Progenitor cell of endocrine pancreas (in vitro differentiated cells): ENCODE results near the gene TMEM238. TPM values are rescaled to one million over a fixed set of nuclear protein-coding genes. Genes with fewer than 3 reads are reported as not detected.

Experiments used
- DNase-seq: peaks from one replicate; pipeline ENCODE4 v3.0.0; 2021; ENCODE audit warnings: low spot score; ENCODE audit not compliant: unreplicated experiment
- H3K27ac Mint-ChIP-seq: 2 replicates; pipeline ENCODE4 v1.8.0; 2021; ENCODE audit warnings: mild to moderate bottlenecking, moderate library complexity, mixed read lengths
- H3K27me3 Mint-ChIP-seq: 2 replicates; pipeline ENCODE4 v1.8.0; 2021; ENCODE audit warnings: mixed read lengths
- H3K36me3 Mint-ChIP-seq: 2 replicates; pipeline ENCODE4 v1.8.0; 2022; ENCODE audit warnings: mixed read lengths; ENCODE audit not compliant: insufficient read depth
- H3K4me1 Mint-ChIP-seq: 2 replicates; pipeline ENCODE4 v1.8.0; 2021; ENCODE audit warnings: low read depth, mixed read lengths
- H3K4me3 Mint-ChIP-seq: 2 replicates; pipeline ENCODE4 v1.8.0; 2021; ENCODE audit warnings: low read depth, mild to moderate bottlenecking, moderate library complexity, mixed read lengths
- H3K9me3 Mint-ChIP-seq: 2 replicates; pipeline ENCODE4 v1.8.0; 2021; ENCODE audit warnings: low read depth, mixed read lengths
- CTCF ChIP-seq: fragments of 200-600 bp; sonication (generic); IDR thresholded peaks from one replicate; pipeline ENCODE4 v1.5.0; 2021; ENCODE audit warnings: antibody characterized with exemption, mild to moderate bottlenecking; ENCODE audit not compliant: unreplicated experiment
- total RNA-seq: library from RNA; stranded (reverse); gene quantifications from 2 replicates; pipeline ENCODE4 v1.2.1, GENCODE V29; 2021

TMEM238 gene
- total RNA-seq, 1 donor from 2014 or later, result 5.6 TPM

- Mint-ChIP-seq H3K4me3 (no peak overlapping the region), H3K4me1 (peaks cover 11% of the 10 kb centered on the region), H3K36me3 (peaks cover 10% of the 10 kb centered on the region), H3K27me3 (peaks cover 8% of the 10 kb centered on the region), H3K27ac (no peak overlapping the region), H3K9me3 (no peaks in the 10 kb centered on the region)
- no peak for TF ChIP-seq CTCF
- no peak for DNase-seq
Observed at GRCh38 chr19:55345818-55346724, 38.0 kb downstream of the TMEM238 start.

GRCh38 chr19:55345101-55345817, 38.8 kb downstream of the TMEM238 start:
- Mint-ChIP-seq H3K27ac (no peak overlapping the region), H3K36me3 (peaks cover 10% of the 10 kb centered on the region), H3K4me3 (no peak overlapping the region), H3K9me3 (no peaks in the 10 kb centered on the region), H3K4me1 (peaks cover 11% of the 10 kb centered on the region), H3K27me3 (no peaks in the 10 kb centered on the region)
- no peak for DNase-seq
- TF ChIP-seq CTCF, result no peak

- H3K36me3 Mint-ChIP-seq, result peaks cover 10% of the 10 kb centered on the region
- no peak overlapping the region for H3K4me3 Mint-ChIP-seq
- H3K4me1 Mint-ChIP-seq, result peaks cover 11% of the 10 kb centered on the region
- H3K9me3 Mint-ChIP-seq, result no peaks in the 10 kb centered on the region
- no peak for TF ChIP-seq CTCF
- no peaks in the 10 kb centered on the region for H3K27me3 Mint-ChIP-seq
- no peak overlapping the region for H3K27ac Mint-ChIP-seq
- DNase-seq, result no peak
Observed at GRCh38 chr19:55344444-55344843, 39.6 kb downstream of the TMEM238 start.

- Mint-ChIP-seq H3K27me3 (no peaks in the 10 kb centered on the region), H3K4me3 (peak overlapping the region; percentile 67), H3K36me3 (peaks cover 7% of the 10 kb centered on the region), H3K4me1 (peaks cover 12% of the 10 kb centered on the region), H3K9me3 (no peaks in the 10 kb centered on the region), H3K27ac (peak overlapping the region; percentile 89)
- DNase-seq, result no peak
- no peak for TF ChIP-seq CTCF
Observed at GRCh38 chr19:55341595-55342531, 42.2 kb downstream of the TMEM238 start.
